HG03159 (cell line): Measurements from ENCODE around the gene IL18.
"Not testable (repeated sequence)": the region's sequence is repeated elsewhere in the genome, so short reads cannot be mapped to it uniquely, and the experiment has no call there.

Experiments
- ATAC-seq: cut with Tn5 transposase; IDR thresholded peaks from one replicate; pipeline ENCODE4 v1.9.1; 2021; ENCODE audit warnings: mild to moderate bottlenecking, moderate library complexity; ENCODE audit not compliant: unreplicated experiment

Gene IL18

GRCh38 chr11:112172362-112172994, 8.6 kb upstream of the IL18 start:
- ATAC-seq = peak; percentile 58

- ATAC-seq = no peak
Observed at GRCh38 chr11:112167145-112167544, 3.3 kb upstream of the IL18 start, which contains the start of gene TEX12. Gene TEX12 (plus strand): TSS chr11:112167372. CDS start chr11:112169269, 1,897 bp downstream.

GRCh38 chr11:112166562-112166961, 2.7 kb upstream of the IL18 start:
- no peak for ATAC-seq

GRCh38 chr11:112165049-112165448, 1.2 kb upstream of the IL18 start:
- ATAC-seq = no peak

- ATAC-seq = no peak
Observed at GRCh38 chr11:112162761-112163546, 940 bp downstream of the IL18 start.

- not testable (repeated sequence) for ATAC-seq
Observed at GRCh38 chr11:112162200-112162599, 1.7 kb downstream of the IL18 start.

GRCh38 chr11:112161012-112161411, 2.9 kb downstream of the IL18 start:
- no peak for ATAC-seq

GRCh38 chr11:112160091-112160848, 3.6 kb downstream of the IL18 start:
- no peak for ATAC-seq

- no peak for ATAC-seq
Observed at GRCh38 chr11:112159098-112160065, 4.5 kb downstream of the IL18 start.

GRCh38 chr11:112156956-112157766, 6.7 kb downstream of the IL18 start:
- no peak for ATAC-seq

- ATAC-seq = no peak
Observed at GRCh38 chr11:112156153-112156955, 7.5 kb downstream of the IL18 start.

GRCh38 chr11:112150517-112150916, 13.4 kb downstream of the IL18 start:
- no peak for ATAC-seq

GRCh38 chr11:112143597-112143996, 20.3 kb downstream of the IL18 start:
- ATAC-seq = no peak

- no peak for ATAC-seq
Observed at GRCh38 chr11:112134473-112134872, 29.4 kb downstream of the IL18 start.

GRCh38 chr11:112132737-112133136, 31.2 kb downstream of the IL18 start:
- ATAC-seq = no peak

- no peak for ATAC-seq
Observed at GRCh38 chr11:112129656-112130055, 34.2 kb downstream of the IL18 start.

GRCh38 chr11:112128483-112129121, 35.3 kb downstream of the IL18 start:
- ATAC-seq = no peak

- no peak for ATAC-seq
Observed at GRCh38 chr11:112127056-112127455, 36.8 kb downstream of the IL18 start.
